Activated T-helper 1 cell treated with Interleukin-2 at 50 U/mL for 16 hours (primary cell): ENCODE measurements around the gene CDYL2.
"Not testable (repeated sequence)": the region's sequence is repeated elsewhere in the genome, so short reads cannot be mapped to it uniquely, and the experiment has no call there.

Source experiments
- DNase-seq: peaks from one replicate; pipeline ENCODE4 v3.0.0-alpha.2; 2020; ENCODE audit warnings: low read depth

Gene CDYL2

GRCh38 chr16:80807906-80808305 is 3.5 kb upstream of the CDYL2 start:
- no peak for DNase-seq

GRCh38 chr16:80806927-80807340 is 2.5 kb upstream of the CDYL2 start:
- peak; percentile 22 for DNase-seq

- DNase-seq = no peak
Observed at GRCh38 chr16:80806289-80806688, 1.9 kb upstream of the CDYL2 start.

GRCh38 chr16:80804056-80804525 is 307 bp downstream of the CDYL2 start:
- DNase-seq = peak; percentile 43

- DNase-seq = peak; percentile 30
Observed at GRCh38 chr16:80803339-80804055, 901 bp downstream of the CDYL2 start.

- no peak for DNase-seq
Observed at GRCh38 chr16:80802902-80803301, 1.5 kb downstream of the CDYL2 start.

- no peak for DNase-seq
Observed at GRCh38 chr16:80802138-80802537, 2.3 kb downstream of the CDYL2 start.

- no peak for DNase-seq
Observed at GRCh38 chr16:80794071-80794470, 10.3 kb downstream of the CDYL2 start.

- DNase-seq = no peak
Observed at GRCh38 chr16:80792031-80792430, 12.4 kb downstream of the CDYL2 start.

GRCh38 chr16:80791411-80791810 is 13.0 kb downstream of the CDYL2 start:
- DNase-seq = no peak

- no peak for DNase-seq
Observed at GRCh38 chr16:80790751-80791150, 13.6 kb downstream of the CDYL2 start.

GRCh38 chr16:80788027-80788426 is 16.4 kb downstream of the CDYL2 start:
- DNase-seq = no peak

- not testable (repeated sequence) for DNase-seq
Observed at GRCh38 chr16:80786561-80786960, 17.8 kb downstream of the CDYL2 start.

- no peak for DNase-seq
Observed at GRCh38 chr16:80784951-80785350, 19.4 kb downstream of the CDYL2 start.

- DNase-seq = no peak
Observed at GRCh38 chr16:80778703-80779102, 25.7 kb downstream of the CDYL2 start.

- no peak for DNase-seq
Observed at GRCh38 chr16:80776856-80777255, 27.5 kb downstream of the CDYL2 start.

- DNase-seq = no peak
Observed at GRCh38 chr16:80775450-80775849, 28.9 kb downstream of the CDYL2 start.

GRCh38 chr16:80766798-80767197 is 37.6 kb downstream of the CDYL2 start:
- DNase-seq = no peak

GRCh38 chr16:80759419-80760162 is 44.8 kb downstream of the CDYL2 start:
- DNase-seq = no peak

- DNase-seq = no peak
Observed at GRCh38 chr16:80754476-80754875, 49.9 kb downstream of the CDYL2 start.

GRCh38 chr16:80752541-80752940 is 51.9 kb downstream of the CDYL2 start:
- no peak for DNase-seq

GRCh38 chr16:80751167-80751566 is 53.2 kb downstream of the CDYL2 start:
- no peak for DNase-seq

GRCh38 chr16:80746231-80746630 is 58.2 kb downstream of the CDYL2 start:
- no peak for DNase-seq
